SIG-M5 treated with dmso at 0.1 percent for 504 hours (cell line): ENCODE results near the gene ADGRL1.
A peak's percentile ranks its signal among the peaks of the same experiment; 100 is the strongest.

ENCODE experiments used
- DNase-seq: peaks from one replicate; lab custom pipeline; 2025; ENCODE audit not compliant: unreplicated experiment; lab: John Stamatoyannopoulos, UW

Gene ADGRL1

GRCh38 chr19:14142262-14143190 is 63.4 kb downstream of the ADGRL1 start:
- no peak for DNase-seq

GRCh38 chr19:14141041-14141440 is 64.9 kb downstream of the ADGRL1 start:
- DNase-seq = no peak

- DNase-seq = no peak
These were observed 66.0 kb downstream of the ADGRL1 start for GRCh38 chr19:14139944-14140343.

- DNase-seq = no peak
These were observed 67.2 kb downstream of the ADGRL1 start for GRCh38 chr19:14138576-14139265.

GRCh38 chr19:14136509-14137281 is 69.3 kb downstream of the ADGRL1 start, which contains the start of gene ASF1B:
TSS of gene ASF1B (minus strand) at chr19:14136589. CDS start at chr19:14136456, 133 bp downstream.
- DNase-seq = peak; percentile 100

GRCh38 chr19:14135985-14136508 is 69.9 kb downstream of the ADGRL1 start:
- DNase-seq = no peak

- DNase-seq = no peak
These were observed 70.6 kb downstream of the ADGRL1 start for GRCh38 chr19:14135355-14135754.

- peak; percentile 52 for DNase-seq
These were observed 78.0 kb downstream of the ADGRL1 start for GRCh38 chr19:14127929-14128509.

GRCh38 chr19:14127176-14127575 is 78.8 kb downstream of the ADGRL1 start:
- DNase-seq = no peak

GRCh38 chr19:14122924-14123323 is 83.0 kb downstream of the ADGRL1 start:
- no peak for DNase-seq

- no peak for DNase-seq
These were observed 85.5 kb downstream of the ADGRL1 start for GRCh38 chr19:14120497-14120780.

GRCh38 chr19:14119644-14120496 is 86.1 kb downstream of the ADGRL1 start:
- DNase-seq = no peak

GRCh38 chr19:14119146-14119545 is 86.8 kb downstream of the ADGRL1 start:
- no peak for DNase-seq

GRCh38 chr19:14118165-14119051 is 87.6 kb downstream of the ADGRL1 start:
- DNase-seq = peak; percentile 96

- peak; percentile 96 for DNase-seq
These were observed 88.3 kb downstream of the ADGRL1 start, which contains the start of gene PRKACA for GRCh38 chr19:14117668-14118164. TSS of gene PRKACA (minus strand) at chr19:14117762. CDS start at chr19:14117547, 215 bp downstream.

- no peak for DNase-seq
These were observed 88.9 kb downstream of the ADGRL1 start for GRCh38 chr19:14116918-14117578.

- no peak for DNase-seq
These were observed 89.4 kb downstream of the ADGRL1 start for GRCh38 chr19:14116525-14116917.

GRCh38 chr19:14115756-14116155 is 90.2 kb downstream of the ADGRL1 start:
- no peak for DNase-seq
